Thyroid gland (tissue), 4 donors: ENCODE results near the gene FZR1. TPM values are rescaled to one million over a fixed set of nuclear protein-coding genes. Genes with fewer than 3 reads are reported as not detected.

Experiments used
- DNase-seq, 2 donors: peaks; one replicate each; pipeline ENCODE4 v3.0.0-alpha.2; 2019
- H3K27ac ChIP-seq, 3 donors: fragments of 200-600 bp; sonication (generic); 1 replicate in 2 of 3; 2 replicates in 1 of 3; pipeline ENCODE4 v1.5.1; 2016 to 2019; ENCODE audit warnings: mild to moderate bottlenecking in 1 of 3, moderate library complexity in 1 of 3
- H3K27me3 ChIP-seq: fragments of 200-600 bp; sonication (generic); one replicate; pipeline ENCODE4 v1.5.1; 2019
- H3K36me3 ChIP-seq, 2 donors: fragments of 200-600 bp; sonication (generic); one replicate each; pipeline ENCODE4 v1.5.1; 2016 to 2019
- H3K4me1 ChIP-seq, 2 donors: fragments of 200-600 bp; sonication (generic); one replicate each; pipeline ENCODE4 v1.5.1; 2017 to 2019
- H3K4me3 ChIP-seq, 3 donors: fragments of 200-600 bp; sonication (generic); replicated peaks in 1 of 3; 1 replicate in 2 of 3; 2 replicates in 1 of 3; pipeline ENCODE4 v1.5.1; 2016; ENCODE audit warnings: mild to moderate bottlenecking in 1 of 3
- H3K9me3 ChIP-seq: fragments of 200-600 bp; sonication (generic); one replicate; pipeline ENCODE4 v1.5.1; 2017
- CTCF ChIP-seq, 6 experiments: fragments of 200-600 bp in 3 of 6; fragments of 450-650 bp in 3 of 6; sonication (generic) in 3 of 6; IDR thresholded peaks; one replicate each; pipeline ENCODE4 v1.5.1; 2016 to 2019; ENCODE audit warnings: antibody characterized with exemption in 6 of 6, mild to moderate bottlenecking in 2 of 6, inconsistent platforms in 1 of 6, moderate library complexity in 1 of 6
- POLR2A ChIP-seq, 2 donors: fragments of 450-650 bp; IDR thresholded peaks; one replicate each; pipeline ENCODE4 v1.6.1; 2017; ENCODE audit warnings: antibody characterized with exemption in 2 of 2, mild to moderate bottlenecking in 2 of 2, moderate library complexity in 1 of 2
- WGBS, 2 donors: methylation state at CpG; one replicate each; pipeline ENCODE4 v1.1.5; 2017; 5-methylcytosine and 5-hydroxymethylcytosine counted together
- intact Hi-C: fragments of 100-400 bp; cut with DNase I; formaldehyde crosslinking; loops from one replicate; pipeline ENCODE4 v1.15.1; 2023
- total RNA-seq, 4 donors: library from RNA; depleted of rRNA; stranded (reverse); fragments of >200 nt; gene quantifications; one replicate each; pipeline ENCODE4 v1.2.3, GENCODE V29; 2016

Gene FZR1
- total RNA-seq, 4 donors from 2014 or later = 28.6 to 56.0 (median 36.1) TPM

DNA sequence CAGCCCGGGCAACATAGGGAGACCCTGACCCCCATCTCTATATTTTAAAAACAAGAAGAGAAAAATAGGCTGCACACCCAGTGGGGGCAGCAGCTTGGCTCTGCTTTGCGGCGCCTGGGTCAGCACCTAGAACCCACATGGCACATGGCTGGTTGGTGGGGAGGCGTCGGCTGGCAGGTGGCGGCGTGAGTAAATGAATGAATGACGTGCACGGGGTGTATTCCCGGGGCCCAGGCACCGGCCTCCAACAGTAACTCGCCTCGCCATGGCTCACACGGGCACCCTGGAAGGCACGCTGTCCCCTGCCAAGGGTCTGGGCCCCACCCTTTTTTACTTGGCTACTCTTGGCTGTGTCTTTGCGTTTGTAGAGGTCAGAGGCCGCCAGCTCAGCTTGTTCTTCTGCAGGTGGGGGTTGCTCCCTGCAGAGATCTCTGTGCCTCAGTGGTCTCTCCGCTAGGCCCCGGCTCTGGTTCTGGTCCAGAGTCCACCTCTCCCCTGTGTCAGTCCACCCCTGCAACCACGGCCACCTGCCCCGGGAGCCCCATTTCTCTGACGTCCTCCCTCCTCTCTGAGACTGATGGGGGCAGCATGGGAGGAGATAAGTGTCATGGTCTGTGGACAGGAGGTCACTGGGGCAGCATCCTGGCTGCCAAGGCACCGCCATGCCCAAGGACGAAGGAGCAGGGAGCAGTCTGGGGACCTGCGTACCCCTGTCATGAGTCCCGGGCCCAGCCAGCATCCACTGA, 5.6 kb downstream of the FZR1 start:
- no peak for DNase-seq

GRCh38 chr19:3512562-3513228, 6.6 kb downstream of the FZR1 start:
- Histone ChIP-seq H3K4me1 (peaks cover 2 to 3% of the 10 kb centered on the region in 2 donors), H3K9me3 (no peaks in the 10 kb centered on the region), H3K27me3 (no peaks in the 10 kb centered on the region), H3K27ac (no peak overlapping the region), H3K4me3 (no peak overlapping the region), H3K36me3 (no peaks in the 10 kb centered on the region)
- WGBS, 2 donors = 87 to 89% methylated on average over 12 to 15 of the region's 17 CpGs
- intact Hi-C loops = no loop called here
- DNase-seq = no peak
- TF ChIP-seq POLR2A (IDR thresholded peaks at IDR 0.05) (no peak), CTCF (IDR thresholded peaks at IDR 0.05) (no peak)

More for the DNA sequence above, 5.6 kb downstream of the FZR1 start:
- intact Hi-C loops = no loop called here
- 83 to 91% methylated on average over 25 to 26 of the region's 26 CpGs for WGBS, 2 donors
- Histone ChIP-seq H3K27me3 (no peaks in the 10 kb centered on the region), H3K4me3 (no peak overlapping the region), H3K27ac (no peak overlapping the region), H3K36me3 (no peaks in the 10 kb centered on the region), H3K4me1 (peaks cover 8 to 10% of the 10 kb centered on the region in 2 donors), H3K9me3 (no peaks in the 10 kb centered on the region)
- TF ChIP-seq POLR2A (IDR thresholded peaks at IDR 0.05) (no peak), CTCF (IDR thresholded peaks at IDR 0.05) (no peak)

DNA sequence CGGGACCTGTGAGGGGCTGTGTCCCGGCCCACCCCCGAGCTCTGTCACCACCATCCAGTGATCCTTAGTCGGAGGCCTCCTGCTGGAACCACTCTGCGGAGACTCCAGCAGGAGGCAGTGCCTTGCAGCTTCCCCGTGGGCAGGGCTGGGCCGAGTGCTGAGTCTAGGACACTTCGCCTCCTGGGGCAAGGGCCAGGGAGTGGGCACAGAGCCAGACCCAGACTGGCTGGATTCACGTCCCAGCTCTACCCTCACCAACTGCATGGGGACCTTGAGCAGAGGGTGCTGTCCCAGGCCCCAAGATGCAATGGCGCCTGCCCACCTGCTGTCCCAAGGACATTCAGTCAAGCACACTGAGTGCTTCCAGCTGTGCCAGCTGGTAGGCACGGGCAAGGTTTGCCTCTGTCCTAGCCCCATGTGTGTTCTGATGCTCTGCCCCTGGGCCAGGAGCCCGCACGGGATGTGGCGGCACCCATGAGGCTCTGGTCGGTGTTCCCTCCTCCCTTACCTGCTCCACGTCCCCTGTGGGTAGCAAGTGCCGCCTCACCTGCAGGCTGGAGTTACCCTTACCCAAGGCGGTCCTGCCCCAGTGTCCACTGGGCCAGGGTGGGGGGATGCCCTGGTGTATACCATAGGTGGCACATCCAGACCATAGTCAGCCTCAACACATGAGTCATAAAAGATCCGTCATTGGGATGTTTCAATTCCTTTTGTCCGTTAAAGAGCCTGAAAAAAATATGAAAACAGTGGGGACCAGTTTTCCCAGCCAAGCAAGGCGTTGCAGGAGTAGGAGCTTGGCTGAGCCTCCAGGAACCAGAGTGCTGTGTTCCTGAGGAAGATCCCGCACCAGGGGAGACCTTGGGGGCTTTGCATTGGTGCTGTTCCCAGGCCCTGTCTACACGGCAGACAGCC, 7.4 kb downstream of the FZR1 start:
- Histone ChIP-seq H3K27me3 (no peaks in the 10 kb centered on the region), H3K36me3 (no peaks in the 10 kb centered on the region), H3K4me1 (peaks cover 0 to 3% of the 10 kb centered on the region in 2 donors), H3K4me3 (no peak overlapping the region), H3K9me3 (no peaks in the 10 kb centered on the region), H3K27ac (no peak overlapping the region)
- intact Hi-C loops = no loop called here
- no peak for TF ChIP-seq POLR2A (IDR thresholded peaks at IDR 0.05)
- peak; percentile 19 to 37 for DNase-seq
- WGBS, 2 donors = 82 to 91% methylated on average over 16 to 21 of the region's 23 CpGs

- Histone ChIP-seq H3K27ac (no peak overlapping the region), H3K27me3 (no peaks in the 10 kb centered on the region), H3K9me3 (no peaks in the 10 kb centered on the region), H3K4me1 (peaks cover 0 to 9% of the 10 kb centered on the region in 2 donors), H3K36me3 (no peaks in the 10 kb centered on the region), H3K4me3 (no peak overlapping the region)
- TF ChIP-seq CTCF (IDR thresholded peaks at IDR 0.05) (no peak), POLR2A (IDR thresholded peaks at IDR 0.05) (no peak)
- intact Hi-C loops = no loop called here
- DNase-seq = no peak
- WGBS, 2 donors = 88% methylated on average over 7 to 8 of the region's 12 CpGs
Measured at GRCh38 chr19:3514930-3515329, 8.8 kb downstream of the FZR1 start.

- Histone ChIP-seq H3K27me3 (no peaks in the 10 kb centered on the region), H3K4me1 (peaks cover 0 to 9% of the 10 kb centered on the region in 2 donors), H3K27ac (no peak overlapping the region), H3K9me3 (no peaks in the 10 kb centered on the region), H3K36me3 (no peaks in the 10 kb centered on the region), H3K4me3 (no peak overlapping the region)
- WGBS, 2 donors = 82 to 86% methylated on average over 13 to 15 of the region's 15 CpGs
- TF ChIP-seq CTCF (IDR thresholded peaks at IDR 0.05) (no peak), POLR2A (IDR thresholded peaks at IDR 0.05) (no peak)
- intact Hi-C loops = no loop called here
- no peak for DNase-seq
Measured at GRCh38 chr19:3515891-3516422, 9.8 kb downstream of the FZR1 start.
